ENCODE data around the gene RNF44.

DNA sequence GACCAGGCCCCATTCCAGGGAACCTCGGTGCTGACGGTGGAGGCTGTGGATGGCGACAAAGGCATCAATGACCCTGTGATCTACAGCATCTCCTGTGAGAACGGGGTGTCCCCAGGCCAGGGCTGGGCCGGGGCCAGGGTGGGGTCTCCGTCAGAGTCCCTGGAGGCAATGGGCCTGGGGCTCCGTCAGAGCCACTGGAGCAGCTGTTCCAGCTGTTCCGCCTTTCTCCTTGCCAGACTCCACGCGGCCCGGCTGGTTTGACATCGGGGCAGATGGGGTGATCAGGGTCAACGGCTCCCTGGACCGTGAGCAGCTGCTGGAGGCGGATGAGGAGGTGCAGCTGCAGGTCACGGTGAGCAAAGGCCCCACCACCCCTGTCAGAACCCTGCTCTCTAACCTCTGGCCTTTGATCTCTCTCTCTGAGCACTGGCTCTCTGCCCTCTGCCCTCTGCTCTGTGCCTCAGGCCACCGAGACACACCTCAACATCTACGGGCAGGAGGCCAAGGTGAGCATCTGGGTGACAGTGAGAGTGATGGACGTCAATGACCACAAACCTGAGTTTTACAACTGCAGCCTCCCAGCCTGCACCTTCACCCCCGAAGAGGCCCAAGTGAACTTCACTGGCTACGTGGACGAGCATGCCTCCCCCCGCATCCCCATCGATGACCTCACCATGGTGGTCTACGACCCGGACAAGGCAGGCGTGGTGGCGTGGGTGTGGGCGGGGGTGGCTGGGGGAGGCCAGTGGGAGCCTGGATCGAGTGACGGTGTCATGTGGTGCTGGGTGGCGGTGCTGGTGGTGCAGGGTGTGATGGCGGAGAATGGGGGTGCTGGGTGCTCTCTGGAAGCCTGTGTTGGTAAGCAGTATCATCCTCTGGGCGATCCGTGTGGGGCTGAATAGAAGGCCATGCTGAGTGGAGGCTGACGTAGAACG is 38.6 kb upstream of the RNF44 start:
- TF ChIP-seq, protein P1, sequence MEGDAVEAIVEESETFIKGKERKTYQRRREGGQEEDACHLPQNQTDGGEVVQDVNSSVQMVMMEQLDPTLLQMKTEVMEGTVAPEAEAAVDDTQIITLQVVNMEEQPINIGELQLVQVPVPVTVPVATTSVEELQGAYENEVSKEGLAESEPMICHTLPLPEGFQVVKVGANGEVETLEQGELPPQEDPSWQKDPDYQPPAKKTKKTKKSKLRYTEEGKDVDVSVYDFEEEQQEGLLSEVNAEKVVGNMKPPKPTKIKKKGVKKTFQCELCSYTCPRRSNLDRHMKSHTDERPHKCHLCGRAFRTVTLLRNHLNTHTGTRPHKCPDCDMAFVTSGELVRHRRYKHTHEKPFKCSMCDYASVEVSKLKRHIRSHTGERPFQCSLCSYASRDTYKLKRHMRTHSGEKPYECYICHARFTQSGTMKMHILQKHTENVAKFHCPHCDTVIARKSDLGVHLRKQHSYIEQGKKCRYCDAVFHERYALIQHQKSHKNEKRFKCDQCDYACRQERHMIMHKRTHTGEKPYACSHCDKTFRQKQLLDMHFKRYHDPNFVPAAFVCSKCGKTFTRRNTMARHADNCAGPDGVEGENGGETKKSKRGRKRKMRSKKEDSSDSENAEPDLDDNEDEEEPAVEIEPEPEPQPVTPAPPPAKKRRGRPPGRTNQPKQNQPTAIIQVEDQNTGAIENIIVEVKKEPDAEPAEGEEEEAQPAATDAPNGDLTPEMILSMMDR (IDR thresholded peaks at IDR 0.05): no peak
- no peak for TF ChIP-seq POLR2A (IDR thresholded peaks at IDR 0.05)
